Left ventricle myocardium inferior (tissue), 1 donor: ENCODE results near the gene SLC8B1. TPM values are rescaled to one million over a fixed set of nuclear protein-coding genes. Genes with fewer than 3 reads are reported as not detected.

Source experiments
- DNase-seq: peaks from one replicate; pipeline ENCODE4 v3.0.0-alpha.2; 2020
- H3K27ac ChIP-seq: fragments of 200-600 bp; replicated peaks from 2 replicates; pipeline ENCODE4 v1.8.0; 2021
- H3K27me3 ChIP-seq: fragments of 200-600 bp; 2 replicates; pipeline ENCODE4 v1.8.0; 2021; ENCODE audit warnings: low read depth
- H3K36me3 ChIP-seq: fragments of 200-600 bp; 2 replicates; pipeline ENCODE4 v1.8.0; 2021
- H3K4me1 ChIP-seq: fragments of 200-600 bp; 2 replicates; pipeline ENCODE4 v1.8.0; 2021
- H3K4me3 ChIP-seq: fragments of 200-600 bp; 2 replicates; pipeline ENCODE4 v1.8.0; 2021; ENCODE audit warnings: mild to moderate bottlenecking, moderate library complexity
- H3K9me3 ChIP-seq: fragments of 200-600 bp; replicated peaks from 2 replicates; pipeline ENCODE4 v1.8.0; 2021
- intact Hi-C: fragments of 100-400 bp; cut with micrococcal nuclease; formaldehyde crosslinking; loops from one replicate; pipeline ENCODE4 v1.11.0; 2022
- total RNA-seq: library from RNA; stranded (reverse); fragmentation: NEBNext Ultra II Directional; extraction: Animal tissue kit (Norgen Biotek cat#: 25700); gene quantifications from one replicate; pipeline ENCODE4 v1.2.1, GENCODE V29; 2021
- TF ChIP-seq, protein P1 (sequence below): fragments of 200-600 bp; IDR thresholded peaks from 2 replicates; pipeline ENCODE4 v1.8.0; 2021; ENCODE audit warnings: antibody characterized with exemption, mild to moderate bottlenecking, borderline replicate concordance
- donor health status: DM: no; HTN: yes; CAD: no; lungs with severe emphysema.

SLC8B1 gene
- total RNA-seq, 1 donor from 2014 or later: 9.2 TPM

DNA sequence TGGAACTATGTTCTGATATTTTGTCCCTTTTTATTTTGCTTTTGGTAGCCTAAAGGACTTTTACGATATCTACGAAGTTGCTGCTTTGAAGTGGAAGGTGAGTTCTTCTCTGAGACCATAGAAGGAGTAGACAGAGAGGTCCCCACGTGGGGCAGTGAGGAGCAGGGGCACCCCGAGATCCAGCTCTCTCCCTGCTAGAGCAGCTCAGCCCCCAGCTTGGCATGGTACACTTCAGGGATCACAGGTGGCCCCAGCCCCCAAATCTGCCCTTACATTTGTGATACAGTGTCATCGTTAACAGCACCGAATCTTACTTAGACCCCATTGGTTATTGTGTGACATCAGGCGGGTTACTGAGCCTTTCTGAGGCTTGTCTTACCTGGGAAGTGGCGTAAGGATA is 56.8 kb downstream of the SLC8B1 start:
- Histone ChIP-seq H3K4me1 (peaks cover 29% of the 10 kb centered on the region), H3K27ac (no peak overlapping the region), H3K4me3 (no peak overlapping the region), H3K9me3 (no peaks in the 10 kb centered on the region), H3K27me3 (no peaks in the 10 kb centered on the region), H3K36me3 (peaks cover 91% of the 10 kb centered on the region)
- TF ChIP-seq, protein P1, sequence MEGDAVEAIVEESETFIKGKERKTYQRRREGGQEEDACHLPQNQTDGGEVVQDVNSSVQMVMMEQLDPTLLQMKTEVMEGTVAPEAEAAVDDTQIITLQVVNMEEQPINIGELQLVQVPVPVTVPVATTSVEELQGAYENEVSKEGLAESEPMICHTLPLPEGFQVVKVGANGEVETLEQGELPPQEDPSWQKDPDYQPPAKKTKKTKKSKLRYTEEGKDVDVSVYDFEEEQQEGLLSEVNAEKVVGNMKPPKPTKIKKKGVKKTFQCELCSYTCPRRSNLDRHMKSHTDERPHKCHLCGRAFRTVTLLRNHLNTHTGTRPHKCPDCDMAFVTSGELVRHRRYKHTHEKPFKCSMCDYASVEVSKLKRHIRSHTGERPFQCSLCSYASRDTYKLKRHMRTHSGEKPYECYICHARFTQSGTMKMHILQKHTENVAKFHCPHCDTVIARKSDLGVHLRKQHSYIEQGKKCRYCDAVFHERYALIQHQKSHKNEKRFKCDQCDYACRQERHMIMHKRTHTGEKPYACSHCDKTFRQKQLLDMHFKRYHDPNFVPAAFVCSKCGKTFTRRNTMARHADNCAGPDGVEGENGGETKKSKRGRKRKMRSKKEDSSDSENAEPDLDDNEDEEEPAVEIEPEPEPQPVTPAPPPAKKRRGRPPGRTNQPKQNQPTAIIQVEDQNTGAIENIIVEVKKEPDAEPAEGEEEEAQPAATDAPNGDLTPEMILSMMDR: no peak
- intact Hi-C loops: no loop called here
- DNase-seq: peak; percentile 6

DNA sequence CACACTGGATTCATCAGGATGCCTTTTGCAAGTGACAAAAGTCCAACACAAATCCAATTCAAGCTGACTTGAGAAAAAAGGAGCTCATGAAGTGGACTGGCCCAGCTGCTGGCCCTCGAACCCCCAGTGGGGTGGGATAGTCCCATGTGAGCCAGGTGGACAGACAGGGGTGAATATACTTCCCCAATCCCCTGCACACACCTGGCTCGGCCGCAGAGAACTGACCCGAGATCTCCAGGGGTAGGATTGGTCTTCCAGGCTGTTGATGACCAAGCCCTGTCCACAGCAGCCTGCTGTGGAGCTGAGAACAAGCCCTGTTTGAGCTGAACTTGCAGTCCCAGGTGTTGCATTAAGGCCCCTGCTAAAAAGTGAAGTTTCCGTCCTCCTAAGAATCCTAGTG is 57.4 kb downstream of the SLC8B1 start:
- Histone ChIP-seq H3K4me3 (no peak overlapping the region), H3K27ac (peak overlapping the region; percentile 92), H3K4me1 (peaks cover 36% of the 10 kb centered on the region), H3K36me3 (peaks cover 91% of the 10 kb centered on the region), H3K9me3 (no peaks in the 10 kb centered on the region), H3K27me3 (no peaks in the 10 kb centered on the region)
- DNase-seq: peak; percentile 5
- intact Hi-C loops: no loop called here
- TF ChIP-seq, protein P1: no peak

DNA sequence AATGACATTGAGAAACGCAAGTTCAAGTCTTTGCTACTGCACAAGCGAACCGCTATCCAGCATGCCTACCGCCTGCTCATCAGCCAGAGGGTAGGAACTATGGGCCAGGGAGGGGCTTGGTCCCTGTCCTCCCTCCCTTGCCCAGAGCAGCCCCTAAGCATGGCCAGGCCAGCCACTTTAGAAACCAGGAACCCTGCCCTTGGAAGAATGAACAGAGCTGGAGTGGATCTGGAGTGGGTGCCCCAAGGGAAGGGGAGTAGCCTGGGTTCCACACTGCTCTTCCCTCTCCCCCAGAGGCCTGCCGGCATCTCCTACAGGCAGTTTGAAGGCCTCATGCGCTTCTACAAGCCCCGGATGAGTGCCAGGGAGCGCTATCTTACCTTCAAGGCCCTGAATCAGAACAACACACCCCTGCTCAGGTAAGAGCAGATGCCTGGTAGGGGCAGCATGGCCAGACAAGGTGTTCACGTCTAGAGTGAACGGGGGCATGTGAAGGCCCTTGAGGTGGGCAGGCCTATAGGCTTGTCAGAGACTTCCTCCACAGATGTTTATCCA is 57.9 kb downstream of the SLC8B1 start:
- H3K27ac ChIP-seq: peak overlapping the region; percentile 92
- no peak overlapping the region for H3K4me3 ChIP-seq
- intact Hi-C loops: no loop called here
- no peaks in the 10 kb centered on the region for H3K9me3 ChIP-seq
- H3K27me3 ChIP-seq: no peaks in the 10 kb centered on the region
- peak; percentile 2 for DNase-seq
- peaks cover 92% of the 10 kb centered on the region for H3K36me3 ChIP-seq
- TF ChIP-seq, protein P1: no peak
- H3K4me1 ChIP-seq: peaks cover 40% of the 10 kb centered on the region

DNA sequence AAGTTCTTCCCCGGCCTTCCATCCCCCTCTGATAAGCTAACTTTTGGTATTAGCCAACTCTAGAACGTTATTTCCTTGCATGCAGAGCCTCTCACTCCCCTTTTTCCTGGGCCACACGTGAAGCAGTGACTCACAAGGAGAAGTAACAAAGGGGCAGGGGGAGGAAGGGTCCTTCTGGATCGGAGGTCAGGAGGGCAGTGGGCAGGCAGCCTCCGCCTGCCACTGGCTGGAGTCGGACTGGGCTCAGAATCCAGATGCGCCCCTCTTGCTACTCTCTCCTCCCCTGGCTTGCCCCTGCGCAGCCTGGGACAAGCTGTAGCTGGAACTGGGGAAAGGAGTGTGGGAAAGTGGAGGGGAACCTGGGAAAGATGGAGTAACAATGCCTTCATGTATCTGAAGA is 58.6 kb downstream of the SLC8B1 start:
- no peak for DNase-seq
- Histone ChIP-seq H3K9me3 (no peaks in the 10 kb centered on the region), H3K36me3 (peaks cover 87% of the 10 kb centered on the region), H3K27me3 (no peaks in the 10 kb centered on the region), H3K4me3 (no peak overlapping the region), H3K27ac (peak overlapping the region; percentile 92), H3K4me1 (peaks cover 48% of the 10 kb centered on the region)
- intact Hi-C loops: no loop called here
- TF ChIP-seq, protein P1: no peak

DNA sequence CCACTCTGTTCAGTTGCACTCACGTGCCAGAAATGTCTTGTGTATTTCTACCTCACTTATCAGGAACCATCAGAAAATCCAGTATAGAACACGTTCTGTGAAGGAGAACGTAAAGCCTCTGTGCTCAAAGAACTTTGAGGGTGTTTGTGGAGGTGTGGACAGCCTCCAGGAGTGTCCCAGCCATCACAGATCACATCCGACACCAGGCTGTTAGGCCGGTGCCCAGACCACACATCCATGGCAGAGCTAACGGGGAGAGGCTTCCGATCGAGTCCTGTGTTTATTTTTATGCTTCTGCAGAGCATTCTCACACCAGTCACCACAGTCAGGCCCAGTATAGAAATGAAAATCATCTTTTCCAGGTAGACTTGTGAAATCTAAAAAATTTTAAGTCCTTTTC is 60.1 kb downstream of the SLC8B1 start:
- Histone ChIP-seq H3K36me3 (peaks cover 85% of the 10 kb centered on the region), H3K4me3 (no peak overlapping the region), H3K4me1 (peaks cover 58% of the 10 kb centered on the region), H3K27me3 (no peaks in the 10 kb centered on the region), H3K27ac (peak overlapping the region; percentile 92), H3K9me3 (no peaks in the 10 kb centered on the region)
- TF ChIP-seq, protein P1: no peak
- no peak for DNase-seq
- intact Hi-C loops: no loop called here
